Loucy (cell line): ENCODE data around the gene GMPR2.

Experiments used
- CTCF ChIP-seq: fragments of 200-600 bp; sonication (generic); conservative IDR thresholded peaks from 2 replicates; pipeline ENCODE4 v1.5.1; 2014; ENCODE audit warnings: mild to moderate bottlenecking, antibody characterized with exemption, low read length
- EZH2phosphoT487 ChIP-seq: fragments of 200-600 bp; IDR thresholded peaks from 2 replicates; pipeline ENCODE4 v1.6.1; 2018; ENCODE audit warnings: antibody characterized with exemption, mild to moderate bottlenecking, moderate library complexity, borderline replicate concordance

- TF ChIP-seq CTCF (no peak), EZH2phosphoT487 (no peak)
These were observed at the start of gene GMPR2 for GRCh38 chr14:24232645-24233537.
